ENCODE results near the gene RBBP6.

Gene RBBP6

DNA sequence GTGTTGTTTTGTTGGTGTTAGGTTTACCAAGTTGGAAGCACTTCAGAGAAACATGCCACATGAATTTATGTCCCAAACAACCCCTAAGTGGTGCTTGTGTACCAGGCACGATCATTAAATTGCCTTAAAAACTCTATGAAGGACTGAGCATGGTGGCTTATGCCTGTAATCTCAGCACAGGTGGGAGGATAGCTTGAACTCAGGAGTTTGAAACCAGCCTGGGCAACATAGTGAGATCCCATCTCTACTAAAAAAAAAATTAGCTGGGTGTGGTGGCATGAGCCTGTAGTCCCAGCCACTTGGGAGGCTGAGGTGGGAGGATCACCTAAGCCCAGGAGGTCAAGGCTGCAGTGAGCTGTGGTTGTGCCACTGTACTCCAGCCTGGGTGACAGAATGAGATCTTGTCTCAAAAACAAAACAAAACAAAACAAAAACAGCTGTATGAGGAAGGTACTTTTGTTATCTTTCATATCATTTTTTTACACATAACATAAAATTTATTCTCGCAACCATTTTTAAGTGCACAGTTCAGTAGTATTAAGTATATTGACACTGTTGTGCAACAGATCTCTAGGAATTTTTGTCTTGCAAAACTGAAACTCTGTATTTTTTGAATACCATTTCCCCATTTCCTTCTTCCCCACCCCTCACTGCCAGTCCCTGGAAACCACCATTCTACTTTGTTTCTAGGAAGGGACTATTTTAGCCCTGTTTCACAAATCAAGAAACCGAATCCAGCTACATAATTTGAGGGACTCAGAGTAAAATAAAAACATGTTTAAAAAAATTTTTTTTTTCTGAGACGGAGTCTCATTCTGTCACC is 14.3 kb upstream of the RBBP6 start:
- no peak for DNase-seq (ENCODE audit: low read depth)

DNA sequence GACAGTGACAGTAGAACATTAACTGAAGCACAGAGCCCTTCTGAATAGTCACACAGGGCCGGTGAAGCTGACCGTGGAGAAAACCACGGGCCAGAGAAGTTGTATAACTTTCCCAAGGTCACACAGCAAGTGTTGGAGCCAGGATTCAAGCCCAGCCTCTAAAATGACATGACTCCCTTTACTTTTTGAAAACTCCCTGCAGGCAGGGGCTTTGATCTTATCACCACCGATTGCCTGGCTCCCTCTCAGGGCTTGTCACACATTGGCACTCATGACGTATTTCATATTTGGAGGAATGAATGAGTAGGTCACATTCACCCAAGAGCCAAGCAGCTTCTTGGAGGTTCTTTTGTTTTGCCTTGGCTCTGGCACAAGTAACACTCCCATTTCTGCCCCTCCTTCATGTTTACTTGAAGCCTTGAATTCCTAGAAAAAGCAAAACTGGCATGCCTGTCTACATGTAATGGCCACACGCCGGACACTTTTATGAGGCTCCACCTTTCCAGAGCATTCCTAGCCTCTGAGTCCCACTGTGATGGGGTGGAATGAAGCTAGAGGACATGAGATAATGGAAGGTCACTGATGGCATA is 13.3 kb upstream of the RBBP6 start:
- DNase-seq (ENCODE audit: low read depth): peak; percentile 72

DNA sequence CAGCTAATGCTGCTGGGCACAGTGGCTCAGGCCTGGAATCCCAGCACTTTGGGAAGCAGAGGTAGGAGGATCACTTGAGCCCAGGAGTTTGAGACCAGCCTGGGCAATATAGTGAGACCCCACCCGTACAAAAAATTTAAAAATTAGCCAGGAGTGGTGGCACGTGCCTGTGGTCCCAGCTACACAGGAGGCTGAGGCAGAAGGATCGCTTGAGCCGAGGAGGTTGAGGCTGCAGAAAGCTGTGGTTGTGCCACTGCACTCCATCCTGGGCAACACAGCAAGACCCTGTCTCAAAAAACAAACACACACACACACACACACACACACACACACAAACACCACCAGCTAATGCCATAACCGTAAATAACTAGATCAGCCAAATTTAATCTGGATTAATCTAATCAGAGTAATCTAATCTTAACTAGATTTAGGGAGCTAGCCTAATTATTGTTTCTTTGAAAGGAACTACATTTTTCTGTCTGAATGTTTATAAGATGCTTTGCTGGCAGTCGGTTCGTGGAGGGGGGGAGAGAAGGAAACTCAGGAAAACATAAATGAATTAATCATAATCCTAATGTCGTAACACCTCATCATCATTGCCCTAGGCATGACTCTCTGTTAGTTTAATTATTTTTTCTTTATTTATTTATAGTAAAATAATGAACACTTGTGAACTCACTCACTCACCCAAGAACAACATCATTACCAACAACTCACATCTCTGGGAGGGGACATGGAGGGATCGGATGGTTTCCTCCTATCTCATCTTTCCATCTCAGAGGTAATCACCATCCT is 12.5 kb upstream of the RBBP6 start:
- DNase-seq (ENCODE audit: low read depth): no peak

DNA sequence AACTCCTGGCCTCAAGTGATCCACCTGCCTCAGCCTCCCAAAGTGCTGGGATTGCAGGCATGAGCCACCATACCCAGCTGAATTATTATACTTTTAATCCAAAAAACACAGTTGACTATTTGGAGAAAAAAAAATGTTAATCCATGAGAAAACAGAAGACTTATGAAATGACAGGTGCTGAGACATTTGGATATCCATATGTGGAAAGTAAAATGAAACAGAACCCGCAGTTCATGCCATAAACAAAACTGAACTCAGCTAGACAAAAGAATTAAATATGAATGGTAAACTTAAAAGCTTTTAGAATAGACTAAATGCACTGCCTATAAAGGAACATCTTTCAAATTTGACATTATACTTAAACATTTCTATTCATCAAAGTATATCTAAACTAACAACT is 8.2 kb upstream of the RBBP6 start:
- DNase-seq (ENCODE audit: low read depth): no peak

DNA sequence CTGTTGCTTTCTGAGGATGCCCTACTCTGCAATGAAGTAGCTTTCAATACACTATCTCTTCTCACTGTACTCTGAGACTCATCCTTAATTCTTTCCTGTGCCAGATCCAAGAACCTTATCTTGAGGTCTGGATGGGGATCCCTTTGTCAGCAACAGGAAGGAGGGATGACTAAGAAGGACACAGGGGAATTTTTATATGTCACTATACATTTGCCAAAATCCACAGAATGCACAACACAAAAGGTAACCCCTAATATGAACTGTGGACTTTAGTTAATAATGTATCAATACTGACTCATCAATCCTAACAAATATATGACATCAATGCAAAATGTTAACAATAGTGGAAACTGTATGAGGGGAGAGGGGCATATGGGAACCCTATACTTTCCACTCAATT is 4.7 kb upstream of the RBBP6 start:
- no peak for DNase-seq (ENCODE audit: low read depth)

DNA sequence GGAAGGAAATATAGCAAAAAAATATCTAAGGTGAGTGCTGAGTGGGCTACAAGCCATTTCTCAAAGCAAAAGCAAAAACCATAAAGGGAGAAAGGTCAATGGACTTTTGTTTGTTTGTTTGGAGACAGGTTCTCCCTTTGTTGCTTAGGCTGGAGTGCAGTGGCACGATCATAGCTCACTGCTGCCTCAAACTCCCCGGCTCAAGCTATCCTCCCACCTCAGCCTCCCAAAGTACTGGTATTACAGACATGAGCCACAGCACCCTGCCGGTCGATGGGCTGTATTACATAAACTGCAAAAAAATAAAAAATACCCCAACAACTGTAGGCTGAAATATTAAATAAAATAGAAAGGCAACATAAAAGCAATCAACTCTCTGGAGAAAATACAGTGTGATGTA is 3.5 kb upstream of the RBBP6 start:
- no peak for DNase-seq (ENCODE audit: low read depth)

DNA sequence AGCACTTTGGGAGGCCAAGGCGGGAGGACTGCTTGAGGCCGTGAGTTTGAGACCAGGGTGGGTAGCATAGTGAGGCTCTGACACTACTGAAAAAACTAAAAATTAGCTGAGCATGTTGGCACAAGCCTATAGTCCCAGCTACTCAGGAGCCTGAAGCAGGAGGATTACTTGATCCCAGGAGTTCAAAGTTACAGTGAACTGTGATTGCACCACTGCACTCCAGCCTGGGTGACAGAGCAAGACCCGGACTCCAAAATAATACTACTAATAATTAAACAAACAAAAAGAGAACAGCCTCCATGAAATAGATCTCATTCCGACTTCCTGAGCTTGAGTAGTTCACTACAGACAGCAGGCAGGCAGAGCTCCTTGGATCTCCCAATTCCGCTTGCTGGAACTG is 2.7 kb upstream of the RBBP6 start:
- DNase-seq (ENCODE audit: low read depth): no peak

DNA sequence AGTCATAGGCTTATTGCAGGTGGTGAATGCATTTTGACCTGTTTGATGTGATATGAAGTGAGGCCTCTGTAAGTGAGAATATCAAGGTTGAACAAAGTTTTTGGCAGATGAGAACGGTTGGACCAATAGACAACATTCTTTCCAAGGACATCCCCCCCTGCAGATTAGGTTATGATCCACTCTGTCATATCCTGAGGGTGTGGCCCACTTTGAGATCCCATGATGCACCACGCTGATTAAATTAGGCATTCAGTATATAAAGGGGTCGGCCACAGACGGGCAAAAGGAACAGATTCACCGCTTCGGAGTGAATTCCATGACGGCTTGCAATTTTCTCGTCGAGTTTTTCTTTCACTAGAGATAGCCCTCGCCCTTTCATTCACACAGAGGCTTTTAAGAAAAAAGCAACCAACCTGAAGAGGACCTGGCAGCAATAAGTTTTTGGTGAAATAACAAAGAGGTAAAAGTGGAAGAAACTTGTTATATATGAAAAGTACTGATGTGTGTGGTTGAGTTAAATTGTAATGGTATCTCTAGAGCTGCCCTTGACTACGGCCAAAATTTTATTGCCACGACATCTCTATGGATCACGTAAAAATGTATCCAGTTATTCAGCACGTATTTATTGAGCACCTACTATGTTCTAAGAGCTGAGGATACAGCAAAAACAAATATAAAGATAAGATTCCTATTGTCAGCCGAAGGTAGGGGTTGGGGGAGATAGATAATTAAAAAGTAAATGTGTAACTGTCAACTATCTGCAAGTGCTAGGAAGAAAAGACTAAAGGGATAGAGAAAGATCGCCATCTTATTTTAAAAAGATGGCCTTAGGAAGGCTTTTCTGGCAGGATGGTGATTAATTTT is 1.7 kb upstream of the RBBP6 start:
- no peak for DNase-seq (ENCODE audit: low read depth)

DNA sequence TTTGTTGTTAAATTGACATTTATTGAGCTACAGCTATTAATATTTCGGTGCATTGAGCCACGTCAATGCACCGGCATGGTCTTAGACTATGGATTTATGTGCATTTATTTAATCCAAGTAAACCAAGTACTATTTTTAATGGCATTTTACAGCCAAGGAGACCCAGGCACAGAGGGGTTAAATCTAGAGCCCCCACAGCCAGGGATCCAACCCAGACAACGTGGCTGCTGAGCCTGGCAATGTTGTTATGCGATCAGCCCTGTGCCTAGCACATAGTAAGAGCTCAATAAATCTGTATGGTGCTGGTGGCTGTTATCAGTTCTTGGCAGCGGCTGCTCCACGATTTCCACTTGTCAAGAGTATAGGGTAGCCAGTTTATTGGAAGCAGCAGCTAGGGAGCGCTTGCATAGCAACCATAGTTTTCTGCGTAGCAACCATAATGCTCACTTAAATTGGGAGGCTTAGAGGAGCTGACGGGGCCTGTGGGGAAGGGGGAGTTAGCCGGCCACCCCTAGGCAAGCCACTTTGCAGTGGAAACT is 541 bp upstream of the RBBP6 start:
- no peak for DNase-seq (ENCODE audit: low read depth)

DNA sequence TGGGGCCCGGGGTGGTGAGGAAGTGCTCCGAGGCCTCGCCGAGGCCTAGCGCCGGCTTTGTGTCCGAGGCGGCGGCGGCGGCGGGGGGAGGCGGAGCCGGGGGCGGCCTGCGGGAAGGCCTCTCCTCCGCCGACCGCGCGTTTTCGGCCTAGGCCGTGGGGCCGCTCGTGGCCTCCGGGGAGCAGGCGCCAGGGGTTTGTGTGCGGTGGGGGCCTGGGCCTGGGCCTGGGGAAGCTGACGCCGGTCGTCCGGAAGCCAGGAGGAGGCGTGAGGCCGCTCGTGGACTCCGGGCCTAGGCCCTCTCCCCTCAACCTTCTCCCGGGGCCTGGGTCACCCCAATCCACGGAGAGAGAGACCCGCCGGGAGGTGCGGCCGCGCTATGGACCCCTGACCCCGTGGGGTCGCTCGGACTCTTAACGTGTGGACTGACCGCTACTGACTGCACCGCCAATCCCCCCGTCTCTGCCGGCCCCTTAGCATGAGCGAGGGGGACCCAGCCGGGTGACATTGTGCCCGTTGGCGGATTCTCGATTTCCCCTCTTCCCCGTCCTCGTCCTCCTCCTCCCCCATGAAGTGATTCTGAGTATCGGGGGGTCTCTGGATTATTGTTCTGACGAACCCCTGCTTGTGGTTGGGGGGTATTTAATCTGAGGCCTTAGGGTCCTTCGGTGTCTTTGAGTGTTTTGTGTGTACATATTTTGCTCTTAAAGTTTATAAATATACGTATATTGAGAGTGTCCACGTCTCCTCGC is 660 bp downstream of the RBBP6 start:
- DNase-seq (ENCODE audit: low read depth): no peak

DNA sequence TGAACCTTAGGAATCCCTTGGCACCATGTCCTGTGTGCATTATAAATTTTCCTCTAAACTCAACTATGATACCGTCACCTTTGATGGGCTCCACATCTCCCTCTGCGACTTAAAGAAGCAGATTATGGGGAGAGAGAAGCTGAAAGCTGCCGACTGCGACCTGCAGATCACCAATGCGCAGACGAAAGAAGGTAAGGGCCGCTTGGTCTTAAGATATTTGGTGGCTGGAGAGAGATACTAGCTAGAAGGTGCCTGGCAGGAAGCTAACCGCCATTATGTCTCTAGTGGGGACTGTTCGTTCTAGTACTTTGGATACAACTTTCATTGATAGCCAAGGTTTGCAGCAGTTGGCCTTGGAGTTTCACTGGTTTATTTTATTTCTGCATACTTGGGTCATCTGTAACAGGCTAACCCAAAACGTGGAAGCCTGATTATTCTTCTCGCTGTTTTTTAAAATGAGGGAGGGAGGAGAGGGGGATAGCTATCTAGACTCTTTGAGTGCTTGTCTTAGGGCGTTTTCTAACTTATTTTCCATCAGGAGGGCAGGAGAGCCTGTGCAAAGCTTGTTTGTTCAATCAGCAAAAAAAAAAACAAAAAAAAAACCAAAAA is 1.3 kb downstream of the RBBP6 start:
- no peak for DNase-seq (ENCODE audit: low read depth)

DNA sequence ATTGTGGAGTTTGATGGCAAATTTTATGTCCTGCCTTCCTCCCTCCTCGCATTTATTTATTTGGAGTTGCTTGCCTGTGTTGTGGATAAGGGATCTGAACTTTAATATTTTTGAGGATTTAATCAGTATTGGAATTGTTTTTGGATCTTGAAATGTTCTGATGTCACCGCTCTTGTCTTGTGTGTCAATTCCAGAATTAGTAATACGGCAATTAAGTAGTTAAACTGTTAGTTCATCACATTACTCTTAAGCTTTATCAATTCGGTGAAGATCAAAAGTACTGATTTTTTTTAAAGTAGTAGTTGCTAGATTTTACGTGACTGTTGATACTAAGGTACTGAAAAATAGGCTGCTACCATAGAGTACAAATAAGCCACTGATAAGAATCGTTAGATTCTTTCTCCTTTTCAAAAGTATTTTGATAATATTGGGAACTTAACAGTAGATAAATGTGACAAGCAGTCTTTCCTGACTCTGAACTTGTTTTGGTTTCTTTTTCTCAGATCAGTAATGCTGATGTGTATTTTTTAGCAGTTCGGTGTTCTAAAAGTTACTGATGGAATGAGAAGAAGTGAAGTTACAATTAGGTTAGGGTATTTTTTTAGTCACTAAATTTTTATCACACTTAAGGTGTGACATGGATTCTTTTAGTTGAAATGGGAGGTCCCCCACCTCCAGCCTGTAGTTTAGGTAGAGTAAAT is 2.0 kb downstream of the RBBP6 start:
- no peak for DNase-seq (ENCODE audit: low read depth)

DNA sequence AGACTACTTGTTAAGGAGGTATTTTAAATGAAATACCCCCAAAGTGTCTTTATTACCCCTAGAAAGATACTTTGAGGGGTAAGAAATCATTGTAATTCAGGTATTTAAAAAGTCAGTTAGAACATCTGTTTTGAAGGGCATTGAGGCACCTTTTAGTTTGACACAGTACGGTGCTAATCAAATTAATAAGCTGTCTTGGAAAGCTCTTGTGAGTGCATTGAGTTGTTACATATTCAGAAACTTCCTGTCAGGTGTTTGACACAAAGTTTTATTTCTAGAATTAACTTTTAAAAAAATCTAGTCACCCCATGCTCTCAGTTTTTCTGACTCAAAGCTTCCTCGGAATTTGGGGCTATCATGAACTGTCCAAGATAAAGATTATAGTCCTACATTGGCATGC is 4.6 kb downstream of the RBBP6 start:
- no peak for DNase-seq (ENCODE audit: low read depth)

DNA sequence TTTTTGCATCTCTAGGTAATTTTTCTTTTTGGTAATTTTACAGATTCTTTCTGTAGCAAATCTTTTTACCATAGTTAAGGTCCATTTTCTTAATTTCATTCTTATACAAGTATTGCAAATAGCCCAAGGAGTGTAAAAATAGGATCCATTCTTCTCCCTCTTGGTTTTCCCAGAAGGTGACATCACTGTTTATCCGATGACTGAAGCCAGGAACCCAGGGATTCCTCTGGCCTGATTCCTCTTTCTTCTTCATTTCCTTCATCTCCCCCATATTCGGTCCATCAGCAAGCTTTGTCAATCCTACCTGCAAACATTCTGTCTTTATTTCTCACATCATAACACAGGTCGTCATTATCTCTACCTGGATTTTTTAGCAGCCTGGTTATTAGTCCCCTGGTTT is 5.3 kb downstream of the RBBP6 start:
- DNase-seq (ENCODE audit: low read depth): no peak

DNA sequence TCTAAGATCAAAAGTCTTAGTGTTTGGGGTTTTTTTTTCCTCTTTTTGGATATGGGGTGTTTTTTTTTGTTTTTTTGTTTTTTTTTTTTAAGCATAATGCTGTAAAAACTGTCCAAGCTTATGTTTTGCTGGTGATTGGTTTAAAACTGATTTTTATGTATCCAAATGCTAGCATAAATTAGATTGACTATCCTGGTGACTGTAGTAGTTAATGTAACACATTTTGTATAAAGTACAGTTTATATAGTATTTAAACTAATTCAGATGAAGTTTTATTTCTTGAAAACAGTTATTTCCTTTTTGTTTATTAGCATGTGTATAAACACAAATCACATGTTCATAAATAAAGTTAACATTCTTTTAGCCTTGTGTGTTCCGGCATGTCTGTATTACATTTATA is 10.9 kb downstream of the RBBP6 start:
- DNase-seq (ENCODE audit: low read depth): no peak

DNA sequence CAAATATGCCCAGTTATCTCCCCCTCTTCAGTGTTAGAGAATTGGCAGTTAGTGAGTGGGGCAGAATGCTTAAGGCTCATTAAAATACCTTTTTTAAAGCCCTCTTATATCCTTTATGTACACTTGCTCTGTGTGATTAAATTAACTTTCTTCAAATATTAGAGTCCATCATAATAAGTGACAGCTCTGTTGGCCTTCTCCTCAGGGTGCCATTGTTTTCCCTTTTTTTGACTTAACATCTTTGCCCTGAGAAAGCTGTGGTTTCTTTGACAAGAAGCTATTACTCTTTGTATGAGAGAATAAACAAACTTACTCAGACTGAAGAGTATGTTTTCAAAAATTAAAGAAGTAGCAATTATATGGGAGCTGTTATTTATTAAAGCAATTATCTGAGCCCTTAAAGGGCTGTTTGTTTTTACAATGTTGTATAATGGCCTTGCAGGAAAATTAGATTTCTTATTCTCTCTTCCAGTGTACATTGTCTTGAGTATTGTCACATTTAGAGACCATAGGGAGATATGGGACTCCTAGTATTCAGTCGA is 13.4 kb downstream of the RBBP6 start:
- DNase-seq (ENCODE audit: low read depth): no peak

DNA sequence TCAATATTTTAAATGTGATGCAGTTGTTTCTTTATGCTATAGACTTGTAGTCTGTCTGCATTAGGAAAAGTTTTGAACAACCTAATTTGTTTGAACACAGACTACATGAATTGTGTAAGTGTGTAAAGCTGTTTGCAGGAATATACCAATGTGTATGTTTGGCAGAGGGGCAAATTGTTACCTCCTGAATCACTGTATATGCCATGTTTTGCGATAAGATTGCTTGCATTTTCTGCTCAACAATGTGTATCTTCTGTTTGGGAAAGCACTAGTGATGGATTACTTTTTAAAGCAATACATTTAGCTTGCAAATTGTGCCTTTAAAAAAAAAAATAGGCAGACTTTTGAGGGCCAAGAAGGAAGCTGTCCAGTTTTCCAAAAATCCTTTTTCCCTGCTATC is 14.6 kb downstream of the RBBP6 start:
- no peak for DNase-seq (ENCODE audit: low read depth)

DNA sequence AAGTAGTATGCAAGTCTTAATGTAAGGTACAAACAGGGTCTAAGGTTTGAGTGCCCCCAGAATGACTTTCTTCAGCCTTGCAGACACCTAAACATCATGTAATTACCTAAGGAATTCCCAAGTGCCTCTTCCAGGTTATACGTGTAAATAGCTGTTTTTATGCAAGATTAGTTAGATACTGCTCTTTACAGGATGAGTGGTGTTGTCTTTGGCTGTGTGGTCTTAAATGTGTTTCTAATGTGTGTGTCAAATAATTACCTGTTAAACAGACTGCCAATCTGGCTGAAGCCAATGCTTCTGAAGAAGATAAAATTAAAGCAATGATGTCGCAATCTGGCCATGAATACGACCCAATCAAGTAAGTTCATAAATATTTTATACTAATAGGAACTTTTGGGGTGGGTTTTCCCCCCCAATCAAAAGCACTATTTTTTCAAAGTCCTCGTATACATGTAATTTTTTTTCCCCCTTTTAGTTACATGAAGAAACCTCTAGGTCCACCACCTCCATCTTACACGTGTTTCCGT is 16.0 kb downstream of the RBBP6 start:
- DNase-seq (ENCODE audit: low read depth): no peak

DNA sequence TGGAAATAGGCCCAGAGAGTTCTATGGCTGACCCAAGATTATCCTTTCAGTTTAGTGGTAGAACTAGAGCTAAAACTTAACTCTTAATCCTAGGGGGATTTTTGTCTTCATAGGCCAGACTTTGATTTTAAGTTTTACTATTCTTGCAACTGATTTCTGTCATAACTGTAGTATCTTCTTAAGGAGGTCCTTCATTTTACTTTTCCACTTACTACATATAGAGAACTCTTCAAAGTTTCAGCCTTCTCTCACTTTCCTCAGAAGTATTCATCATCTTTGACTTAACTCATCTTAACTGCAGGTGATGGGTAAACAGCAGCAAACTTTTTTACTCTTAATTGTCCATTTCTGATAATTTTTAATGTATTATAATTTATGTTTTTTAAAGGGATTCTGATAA is 23.4 kb downstream of the RBBP6 start:
- no peak for DNase-seq (ENCODE audit: low read depth)

DNA sequence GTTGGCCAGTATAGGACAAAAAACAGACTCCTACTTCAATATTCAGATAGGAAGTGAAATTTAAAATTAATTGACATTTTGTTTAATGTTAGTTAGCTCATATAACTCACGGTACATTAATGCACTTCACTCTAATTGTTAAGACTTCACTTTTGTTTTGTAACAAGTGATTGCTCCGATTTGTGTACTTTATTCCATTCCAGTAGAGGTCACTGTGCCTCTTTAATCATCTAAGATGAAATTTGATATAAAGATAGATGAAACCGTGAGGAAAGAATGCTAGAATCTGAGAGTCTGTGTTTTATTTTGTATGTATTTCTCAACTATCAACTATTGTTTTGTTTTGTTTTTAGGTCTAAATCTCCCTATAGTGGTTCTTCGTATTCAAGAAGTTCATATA is 29.0 kb downstream of the RBBP6 start:
- no peak for DNase-seq (ENCODE audit: low read depth)
